HL-60 (cell line): ENCODE results near the gene ZFAND3.

ENCODE experiments used
- TF ChIP-seq, protein P1 (sequence below): IDR thresholded peaks from one replicate; pipeline ENCODE4 v1.5.1; 2011; ENCODE audit warnings: low read length, control low read depth, inconsistent platforms; ENCODE audit not compliant: insufficient read depth
- TF ChIP-seq, protein P2 (sequence below): IDR thresholded peaks from 2 replicates; pipeline ENCODE4 v1.6.1; 2012; ENCODE audit warnings: low read depth; ENCODE audit not compliant: insufficient replicate concordance

DNA sequence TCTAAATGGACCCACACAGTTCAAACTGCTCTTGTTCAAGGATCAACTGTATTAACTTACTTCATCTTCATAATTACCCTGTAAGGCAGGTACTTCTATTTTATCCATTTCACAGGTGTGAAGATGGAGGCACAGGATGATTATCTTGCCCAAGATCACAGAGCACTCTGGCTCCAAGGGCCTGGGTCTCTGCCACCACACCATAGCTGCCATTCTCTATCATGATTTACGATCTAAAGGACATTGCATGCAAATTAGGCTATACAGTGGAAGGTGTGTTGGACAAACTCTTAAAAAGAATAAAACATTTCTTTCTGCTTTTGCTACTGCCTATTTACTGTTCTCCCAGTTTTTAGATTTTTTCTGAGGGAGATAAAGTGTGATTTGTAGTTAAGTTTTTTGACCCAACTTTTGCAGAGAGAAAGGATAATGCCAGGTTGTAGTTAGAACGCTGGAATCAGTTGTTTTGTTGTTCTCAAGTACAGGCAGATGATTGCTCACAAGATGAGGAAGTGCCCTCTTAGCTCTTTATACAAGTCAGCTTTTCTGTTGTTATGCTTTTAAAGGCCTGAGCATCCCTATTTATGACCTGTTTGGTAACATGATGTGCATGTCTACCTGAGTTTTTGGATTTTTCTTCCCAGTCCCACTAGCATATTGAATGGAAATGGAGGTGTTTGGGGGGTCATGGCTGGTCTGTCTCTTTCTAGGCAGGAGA, 247.9 kb downstream of the ZFAND3 start:
- TF ChIP-seq, protein P1, sequence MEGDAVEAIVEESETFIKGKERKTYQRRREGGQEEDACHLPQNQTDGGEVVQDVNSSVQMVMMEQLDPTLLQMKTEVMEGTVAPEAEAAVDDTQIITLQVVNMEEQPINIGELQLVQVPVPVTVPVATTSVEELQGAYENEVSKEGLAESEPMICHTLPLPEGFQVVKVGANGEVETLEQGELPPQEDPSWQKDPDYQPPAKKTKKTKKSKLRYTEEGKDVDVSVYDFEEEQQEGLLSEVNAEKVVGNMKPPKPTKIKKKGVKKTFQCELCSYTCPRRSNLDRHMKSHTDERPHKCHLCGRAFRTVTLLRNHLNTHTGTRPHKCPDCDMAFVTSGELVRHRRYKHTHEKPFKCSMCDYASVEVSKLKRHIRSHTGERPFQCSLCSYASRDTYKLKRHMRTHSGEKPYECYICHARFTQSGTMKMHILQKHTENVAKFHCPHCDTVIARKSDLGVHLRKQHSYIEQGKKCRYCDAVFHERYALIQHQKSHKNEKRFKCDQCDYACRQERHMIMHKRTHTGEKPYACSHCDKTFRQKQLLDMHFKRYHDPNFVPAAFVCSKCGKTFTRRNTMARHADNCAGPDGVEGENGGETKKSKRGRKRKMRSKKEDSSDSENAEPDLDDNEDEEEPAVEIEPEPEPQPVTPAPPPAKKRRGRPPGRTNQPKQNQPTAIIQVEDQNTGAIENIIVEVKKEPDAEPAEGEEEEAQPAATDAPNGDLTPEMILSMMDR, result no peak
- TF ChIP-seq, protein P2, sequence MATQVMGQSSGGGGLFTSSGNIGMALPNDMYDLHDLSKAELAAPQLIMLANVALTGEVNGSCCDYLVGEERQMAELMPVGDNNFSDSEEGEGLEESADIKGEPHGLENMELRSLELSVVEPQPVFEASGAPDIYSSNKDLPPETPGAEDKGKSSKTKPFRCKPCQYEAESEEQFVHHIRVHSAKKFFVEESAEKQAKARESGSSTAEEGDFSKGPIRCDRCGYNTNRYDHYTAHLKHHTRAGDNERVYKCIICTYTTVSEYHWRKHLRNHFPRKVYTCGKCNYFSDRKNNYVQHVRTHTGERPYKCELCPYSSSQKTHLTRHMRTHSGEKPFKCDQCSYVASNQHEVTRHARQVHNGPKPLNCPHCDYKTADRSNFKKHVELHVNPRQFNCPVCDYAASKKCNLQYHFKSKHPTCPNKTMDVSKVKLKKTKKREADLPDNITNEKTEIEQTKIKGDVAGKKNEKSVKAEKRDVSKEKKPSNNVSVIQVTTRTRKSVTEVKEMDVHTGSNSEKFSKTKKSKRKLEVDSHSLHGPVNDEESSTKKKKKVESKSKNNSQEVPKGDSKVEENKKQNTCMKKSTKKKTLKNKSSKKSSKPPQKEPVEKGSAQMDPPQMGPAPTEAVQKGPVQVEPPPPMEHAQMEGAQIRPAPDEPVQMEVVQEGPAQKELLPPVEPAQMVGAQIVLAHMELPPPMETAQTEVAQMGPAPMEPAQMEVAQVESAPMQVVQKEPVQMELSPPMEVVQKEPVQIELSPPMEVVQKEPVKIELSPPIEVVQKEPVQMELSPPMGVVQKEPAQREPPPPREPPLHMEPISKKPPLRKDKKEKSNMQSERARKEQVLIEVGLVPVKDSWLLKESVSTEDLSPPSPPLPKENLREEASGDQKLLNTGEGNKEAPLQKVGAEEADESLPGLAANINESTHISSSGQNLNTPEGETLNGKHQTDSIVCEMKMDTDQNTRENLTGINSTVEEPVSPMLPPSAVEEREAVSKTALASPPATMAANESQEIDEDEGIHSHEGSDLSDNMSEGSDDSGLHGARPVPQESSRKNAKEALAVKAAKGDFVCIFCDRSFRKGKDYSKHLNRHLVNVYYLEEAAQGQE, result no peak
